HG02763 (cell line): ENCODE results near the gene USH2A.
"Not testable (repeated sequence)": the region's sequence is repeated elsewhere in the genome, so short reads cannot be mapped to it uniquely, and the experiment has no call there.

Experiments
- ATAC-seq: cut with Tn5 transposase; IDR thresholded peaks from one replicate; pipeline ENCODE4 v1.9.1; 2021; ENCODE audit warnings: mild to moderate bottlenecking, moderate library complexity; ENCODE audit not compliant: unreplicated experiment

The USH2A gene

DNA sequence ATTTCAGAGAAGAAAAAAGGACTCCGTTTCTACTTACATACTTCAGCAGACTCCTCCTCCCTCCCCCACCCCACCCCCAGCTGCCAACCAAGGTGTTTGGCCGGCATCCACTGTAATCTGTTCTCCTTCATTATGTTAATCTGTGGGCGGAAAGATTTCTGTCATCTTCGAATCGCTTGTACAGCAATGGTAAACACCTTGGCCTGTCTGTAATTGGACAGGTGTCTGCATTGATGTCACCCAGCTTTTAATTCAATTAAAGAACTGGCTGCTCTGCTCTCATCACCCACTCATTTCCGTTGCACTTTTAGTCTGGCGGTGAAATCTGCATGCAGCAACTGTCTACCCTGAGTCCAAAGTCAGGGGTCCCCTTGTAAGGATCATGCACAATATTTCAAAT, 368.6 kb downstream of the USH2A start:
- no peak for ATAC-seq

DNA sequence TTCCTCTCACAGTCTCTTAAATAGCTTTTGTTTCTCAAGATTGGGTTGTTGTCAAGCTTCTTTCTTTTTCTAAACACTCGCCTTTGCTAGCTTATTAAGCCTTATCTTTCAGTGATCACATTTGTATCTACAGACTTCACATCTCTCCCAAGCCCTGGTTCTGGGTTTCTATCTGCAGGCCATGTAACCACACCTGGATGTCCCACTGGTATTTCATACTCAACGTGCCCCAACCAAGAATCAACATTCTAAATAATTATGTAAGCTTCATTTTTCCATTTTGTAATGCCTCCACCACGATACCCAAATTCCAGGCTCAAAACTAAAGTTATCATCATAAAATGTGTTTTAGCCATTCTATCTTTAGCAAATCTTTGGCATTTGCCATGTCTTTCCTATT, 372.2 kb downstream of the USH2A start:
- no peak for ATAC-seq

GRCh38 chr1:216049741-216050430, 373.4 kb downstream of the USH2A start:
- ATAC-seq = no peak

DNA sequence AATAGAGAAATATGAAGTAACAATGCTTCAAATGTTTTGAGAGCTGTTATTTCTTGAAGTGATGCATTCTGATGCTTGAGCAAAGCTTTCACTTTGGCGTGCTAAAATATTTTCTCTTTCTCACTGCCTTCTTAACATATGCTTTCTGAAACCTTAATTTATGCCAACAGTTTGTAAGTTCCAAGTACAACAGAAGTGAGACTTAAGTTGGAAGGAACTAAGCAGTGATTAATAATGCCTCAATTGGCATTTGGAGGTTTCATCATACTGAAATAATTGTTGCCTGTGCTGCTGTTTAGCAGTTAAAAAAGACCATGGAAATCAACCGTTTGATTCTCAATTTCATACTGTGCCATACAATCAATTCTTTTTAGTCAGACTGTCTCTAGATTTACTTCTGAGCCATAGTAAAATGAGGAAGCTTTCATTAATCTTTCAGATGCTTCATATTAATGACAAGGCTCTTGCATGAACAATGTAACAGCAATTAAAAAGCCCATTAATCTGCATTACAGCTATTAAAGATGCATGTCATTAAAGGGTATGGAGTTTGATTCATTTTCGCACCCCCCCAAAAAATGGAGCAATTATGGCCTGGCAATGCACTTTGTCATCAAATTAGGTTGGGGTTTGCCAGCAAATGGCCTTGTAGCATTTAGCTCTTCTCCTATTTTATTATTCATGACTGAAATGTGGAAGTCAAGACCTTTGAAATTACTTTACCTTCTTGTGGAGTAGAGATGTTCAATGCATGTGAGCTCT, 375.3 kb downstream of the USH2A start:
- ATAC-seq = no peak

DNA sequence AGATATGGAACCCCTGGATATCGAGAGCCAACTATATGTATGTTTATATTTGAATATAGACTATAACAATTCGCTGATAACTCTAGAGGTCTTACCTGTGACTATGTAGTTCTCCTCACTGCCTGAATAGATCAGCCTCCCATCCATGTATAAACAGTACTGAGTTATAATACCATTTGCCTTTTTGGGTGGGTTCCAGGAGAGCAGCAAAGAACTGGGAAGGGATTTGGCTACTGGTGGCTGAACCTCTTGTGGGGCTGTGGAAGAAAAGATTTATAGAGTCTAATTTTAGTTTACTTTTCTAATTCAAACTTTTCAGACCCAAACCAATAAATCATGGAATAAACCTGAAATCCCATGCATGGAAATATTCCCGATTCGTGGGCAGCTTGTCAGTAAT, 376.9 kb downstream of the USH2A start:
- no peak for ATAC-seq

- no peak for ATAC-seq
Observed at GRCh38 chr1:216045400-216045799, 377.8 kb downstream of the USH2A start.

DNA sequence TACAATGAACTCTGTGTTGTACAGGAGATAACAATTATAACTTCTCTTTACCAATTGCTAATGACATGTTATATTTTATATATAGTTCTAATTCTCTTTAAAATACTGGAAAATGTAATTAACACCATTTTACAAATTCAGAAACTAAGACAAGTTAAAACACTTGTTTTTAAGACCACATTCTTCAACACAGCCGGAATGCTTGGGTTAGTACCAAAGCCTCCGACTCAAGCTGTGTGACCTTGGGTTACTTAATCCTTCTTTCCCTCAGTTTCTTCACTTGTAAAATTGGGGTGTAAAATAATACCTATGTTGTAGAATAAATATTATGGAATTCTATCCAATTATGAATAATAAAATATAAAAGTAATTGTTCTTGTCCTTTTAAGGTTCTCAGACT, 378.7 kb downstream of the USH2A start:
- no peak for ATAC-seq

DNA sequence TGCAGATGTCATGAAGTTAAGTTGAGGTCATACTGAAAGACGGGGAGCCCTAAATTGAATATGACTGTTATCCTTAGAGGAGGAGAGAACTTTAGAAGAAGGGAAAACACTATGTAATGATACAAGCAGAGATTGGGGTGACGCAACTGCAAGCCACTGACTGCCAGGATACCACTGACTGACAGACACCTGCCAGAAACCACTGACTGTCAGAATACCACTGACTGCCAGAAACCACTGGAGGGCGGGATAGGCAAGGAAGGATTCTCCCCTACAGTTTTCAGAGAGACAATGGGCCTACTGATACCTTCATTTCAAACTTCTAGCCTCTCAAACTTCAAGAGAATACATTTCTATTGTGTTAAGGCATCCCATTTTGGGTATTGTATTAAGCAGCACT, 388.7 kb downstream of the USH2A start:
- no peak for ATAC-seq

DNA sequence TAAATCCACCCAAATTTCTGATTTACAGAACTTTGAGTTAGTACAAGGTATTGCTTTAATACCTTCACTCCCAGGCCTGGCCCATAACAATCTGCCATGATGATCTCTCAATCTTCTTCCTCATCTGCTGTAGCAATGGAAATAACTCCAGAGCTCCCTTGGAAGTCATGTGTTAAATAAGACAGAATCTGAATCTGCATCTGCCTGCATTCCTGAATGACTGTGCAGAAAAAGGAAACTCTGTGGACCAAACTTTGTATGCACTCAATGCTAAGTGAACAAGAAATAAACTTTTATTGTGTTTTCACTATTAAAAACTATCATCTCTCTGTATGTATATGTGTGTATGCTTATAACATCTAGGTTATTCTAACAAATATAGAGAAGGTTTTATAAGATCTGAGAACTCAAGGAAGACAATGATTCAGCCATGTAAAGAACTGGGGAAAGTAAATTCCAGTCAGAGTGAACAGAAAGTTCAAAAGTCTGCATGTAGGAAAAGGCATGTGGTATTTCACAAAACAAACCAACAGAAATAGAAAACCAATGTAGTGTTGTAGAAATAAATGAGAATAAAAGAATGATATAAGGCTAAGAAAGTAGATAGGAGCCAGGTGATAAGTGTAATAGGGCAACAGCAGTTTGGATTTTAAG, 390.2 kb downstream of the USH2A start:
- ATAC-seq = no peak

- ATAC-seq = no peak
Observed at GRCh38 chr1:216032284-216032683, 391.0 kb downstream of the USH2A start.

- ATAC-seq = no peak
Observed at GRCh38 chr1:216028631-216029030, 394.6 kb downstream of the USH2A start.

GRCh38 chr1:216024546-216024945, 398.7 kb downstream of the USH2A start:
- no peak for ATAC-seq

DNA sequence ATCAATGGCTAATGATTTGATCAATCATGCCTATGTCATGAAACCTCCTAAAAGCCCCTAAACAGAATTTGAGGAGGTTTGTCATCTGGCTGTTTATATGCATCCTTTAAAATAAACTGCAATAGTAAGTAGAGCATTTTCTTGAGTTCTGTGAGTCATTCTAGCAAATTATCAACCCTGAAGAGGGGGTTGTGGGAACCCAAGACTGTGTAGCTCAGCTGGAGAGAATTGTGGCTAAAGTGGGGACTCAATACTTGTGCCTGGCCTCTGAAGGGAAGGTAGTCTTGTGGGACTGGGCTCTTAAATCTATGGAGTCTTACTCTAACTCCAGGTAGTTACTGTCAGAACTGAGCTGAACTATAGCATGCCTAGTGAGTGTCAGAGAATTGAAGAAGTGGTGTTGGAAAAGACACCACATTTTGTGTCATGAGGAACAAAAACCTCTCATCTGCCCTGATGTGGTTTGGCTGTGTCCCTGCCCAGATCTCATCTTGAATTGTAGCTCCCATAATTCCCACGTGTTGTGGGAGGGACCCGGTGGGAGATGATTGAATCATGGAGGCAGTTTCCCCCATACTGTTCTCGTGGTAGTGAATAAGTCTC, 402.4 kb downstream of the USH2A start:
- ATAC-seq = no peak

DNA sequence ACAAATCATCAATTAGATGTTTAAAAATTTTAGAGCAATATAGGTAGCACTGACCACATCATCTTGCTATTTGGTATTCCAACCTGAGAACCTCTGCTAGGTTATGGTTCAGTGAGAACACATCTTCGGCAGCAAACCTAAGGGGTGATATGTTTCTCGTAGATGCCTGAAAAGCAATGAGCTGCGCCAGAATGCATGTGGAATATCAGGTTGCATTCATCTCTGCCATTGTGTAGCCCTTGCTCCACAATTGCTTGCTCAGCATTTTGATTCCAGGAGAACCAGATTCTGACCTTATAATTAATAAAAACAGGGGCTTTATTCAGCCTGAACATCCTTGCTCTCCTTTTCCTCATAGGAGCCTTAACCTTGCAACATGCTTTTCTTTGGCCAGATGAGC, 408.1 kb downstream of the USH2A start:
- ATAC-seq = no peak

GRCh38 chr1:216014086-216014485, 409.2 kb downstream of the USH2A start:
- no peak for ATAC-seq

DNA sequence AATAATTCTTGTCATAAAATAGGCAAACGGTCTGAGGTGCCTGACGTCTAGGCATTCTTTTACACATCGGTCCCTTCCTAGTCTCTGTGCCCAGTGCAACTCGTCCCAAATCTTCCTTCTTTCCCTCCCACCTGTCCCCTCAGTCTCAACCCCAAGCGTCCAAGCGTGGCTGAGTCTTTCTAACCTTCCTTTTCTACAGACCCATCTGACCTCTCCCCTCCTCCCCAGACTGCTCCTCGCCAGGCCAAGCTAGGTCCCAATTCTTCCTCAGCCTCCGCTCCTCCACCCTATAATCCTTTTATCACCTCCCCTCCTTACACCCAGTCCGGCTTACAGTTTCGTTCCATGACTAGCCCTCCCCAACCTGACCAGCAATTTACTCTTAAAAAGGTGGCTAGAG, 413.8 kb downstream of the USH2A start:
- ATAC-seq = not testable (repeated sequence)

DNA sequence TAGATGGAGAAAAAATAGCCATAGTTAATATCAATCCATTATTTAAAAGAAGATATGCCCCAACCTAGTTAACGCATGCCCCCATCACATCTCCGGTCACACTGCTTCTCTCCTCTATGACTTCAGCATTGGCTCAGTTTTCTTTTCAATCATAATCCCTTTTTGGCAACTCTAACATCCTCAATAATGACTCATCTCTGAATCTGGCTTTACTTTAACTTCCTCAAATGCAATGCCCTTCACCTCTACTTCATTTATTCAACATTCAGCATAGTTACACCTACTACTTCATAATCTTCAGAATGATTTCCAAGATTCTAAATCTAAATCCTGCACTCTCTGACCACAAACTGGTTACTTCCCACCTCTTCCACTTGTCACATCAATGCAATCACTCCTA, 417.3 kb downstream of the USH2A start:
- peak; percentile 95 for ATAC-seq

DNA sequence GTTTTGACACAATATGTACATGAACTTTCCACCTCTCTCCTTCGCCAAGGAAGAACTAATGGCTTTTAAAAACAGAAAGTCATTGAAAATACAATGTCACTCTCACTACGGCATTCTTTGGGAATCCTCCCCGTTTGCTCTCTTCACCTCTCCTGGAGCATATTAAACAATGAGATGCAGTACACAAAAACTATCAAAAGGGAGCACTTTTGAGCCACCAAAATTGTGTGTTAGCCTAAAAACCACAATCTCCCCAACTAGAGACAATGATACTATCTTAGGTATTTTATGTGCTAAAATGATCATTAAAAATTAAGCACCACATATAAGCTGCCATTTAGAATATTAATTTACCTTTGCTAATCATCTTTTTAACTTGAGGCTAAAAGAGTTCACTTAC, 430.6 kb downstream of the USH2A start:
- ATAC-seq = no peak

GRCh38 chr1:215987092-215987875, 436.0 kb downstream of the USH2A start:
- ATAC-seq = no peak

- ATAC-seq = no peak
Observed at GRCh38 chr1:215986401-215986800, 436.8 kb downstream of the USH2A start.

DNA sequence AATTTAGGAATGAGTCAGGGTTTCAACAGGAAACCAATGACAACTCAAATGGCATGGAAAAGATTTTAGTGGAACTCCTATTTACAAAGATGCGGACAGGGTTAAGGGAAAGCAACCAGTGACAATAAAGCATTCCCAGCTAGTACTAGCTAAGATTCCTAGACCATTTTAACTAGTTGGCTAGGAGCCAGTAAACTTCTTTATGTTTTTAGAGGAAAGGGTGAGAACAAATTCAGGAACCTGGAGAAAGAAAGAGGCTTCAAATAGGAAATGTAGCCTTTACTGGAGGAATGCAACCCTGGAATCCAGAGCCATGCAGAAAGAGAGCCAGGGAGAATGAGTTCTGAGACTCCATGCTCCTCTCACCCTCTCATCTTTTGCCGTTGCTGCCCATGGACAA, 439.6 kb downstream of the USH2A start:
- ATAC-seq = no peak
